Endodermal cell (in vitro differentiated cells): Measurements from ENCODE around the gene NFIA. TPM values are rescaled to one million over a fixed set of nuclear protein-coding genes. Genes with fewer than 3 reads are reported as not detected.
A peak's percentile ranks its signal among the peaks of the same experiment; 100 is the strongest.

Experiments used
- DNase-seq: peaks from one replicate; pipeline ENCODE4 v3.0.0-alpha.2; 2017
- H3K27ac ChIP-seq: 2 replicates; pipeline ENCODE4 v1.5.1; 2013; ENCODE audit warnings: mild to moderate bottlenecking, low read depth, low read length, moderate library complexity
- H3K27me3 ChIP-seq: 2 replicates; pipeline ENCODE4 v1.6.1; 2013; ENCODE audit warnings: mild to moderate bottlenecking, low read length, moderate library complexity; ENCODE audit not compliant: insufficient read depth, control insufficient read depth, poor library complexity, severe bottlenecking
- H3K36me3 ChIP-seq: 2 replicates; pipeline ENCODE4 v1.7.0; 2013; ENCODE audit warnings: mild to moderate bottlenecking, low read length, moderate library complexity; ENCODE audit not compliant: control insufficient read depth, insufficient read depth
- H3K4me1 ChIP-seq: one replicate; pipeline ENCODE4 v1.7.0; 2013; ENCODE audit warnings: low read length; ENCODE audit not compliant: control insufficient read depth, insufficient read depth
- H3K4me3 ChIP-seq: 2 replicates; pipeline ENCODE4 v1.5.1; 2013; ENCODE audit warnings: mild to moderate bottlenecking, low read length, moderate library complexity
- H3K9ac ChIP-seq: 2 replicates; pipeline ENCODE4 v1.6.1; 2013; ENCODE audit warnings: mild to moderate bottlenecking, low read length, moderate library complexity; ENCODE audit not compliant: poor library complexity, severe bottlenecking; ENCODE audit errors: extremely low read depth
- H3K9me3 ChIP-seq: 2 replicates; pipeline ENCODE4 v1.6.1; 2013; ENCODE audit warnings: mild to moderate bottlenecking, low read length, moderate library complexity; ENCODE audit not compliant: control insufficient read depth
- H3K27ac Mint-ChIP-seq: 2 replicates; pipeline ENCODE4 v1.8.0; 2020; ENCODE audit warnings: mixed read lengths
- H3K27me3 Mint-ChIP-seq: 2 replicates; pipeline ENCODE4 v1.8.0; 2021; ENCODE audit warnings: mild to moderate bottlenecking, mixed read lengths; ENCODE audit not compliant: insufficient read depth
- H3K36me3 Mint-ChIP-seq: 2 replicates; pipeline ENCODE4 v1.8.0; 2020; ENCODE audit warnings: low read depth, mixed read lengths
- H3K4me1 Mint-ChIP-seq: 2 replicates; pipeline ENCODE4 v1.8.0; 2020; ENCODE audit warnings: mixed read lengths
- H3K4me3 Mint-ChIP-seq: 2 replicates; pipeline ENCODE4 v1.8.0; 2020; ENCODE audit warnings: mild to moderate bottlenecking, moderate library complexity, mixed read lengths
- H3K9me3 Mint-ChIP-seq: 2 replicates; pipeline ENCODE4 v1.8.0; 2020; ENCODE audit warnings: mild to moderate bottlenecking, mixed read lengths
- WGBS, 2 experiments: methylation state at CpG; one replicate each; pipeline versions ENCODE4 v1.1.5 to v1.1.7; 2013; ENCODE audit warnings: missing lambda C conversion rate in 2 of 2, mixed read lengths in 1 of 2; ENCODE audit not compliant: insufficient coverage in 1 of 2, insufficient read length in 1 of 2; 5-methylcytosine and 5-hydroxymethylcytosine counted together
- total RNA-seq, 2 donors: library from RNA; stranded (reverse); fragmentation: NEBNext Ultra II Directional in 1 of 2; extraction: Animal tissue kit (Norgen Biotek cat#: 25700) in 1 of 2; gene quantifications; 2 replicates in 1 of 2; 3 replicates in 1 of 2; pipeline ENCODE4 v1.2.1, GENCODE V29; 2021
- TF ChIP-seq, protein P1 (sequence below): fragments of 200-600 bp; sonication (generic); conservative IDR thresholded peaks from 2 replicates; pipeline ENCODE4 v1.5.0; 2021; ENCODE audit warnings: antibody characterized with exemption, mild to moderate bottlenecking

Gene NFIA
- total RNA-seq, 2 donors from 2014 or later: 2.3 to 3.8 TPM

DNA sequence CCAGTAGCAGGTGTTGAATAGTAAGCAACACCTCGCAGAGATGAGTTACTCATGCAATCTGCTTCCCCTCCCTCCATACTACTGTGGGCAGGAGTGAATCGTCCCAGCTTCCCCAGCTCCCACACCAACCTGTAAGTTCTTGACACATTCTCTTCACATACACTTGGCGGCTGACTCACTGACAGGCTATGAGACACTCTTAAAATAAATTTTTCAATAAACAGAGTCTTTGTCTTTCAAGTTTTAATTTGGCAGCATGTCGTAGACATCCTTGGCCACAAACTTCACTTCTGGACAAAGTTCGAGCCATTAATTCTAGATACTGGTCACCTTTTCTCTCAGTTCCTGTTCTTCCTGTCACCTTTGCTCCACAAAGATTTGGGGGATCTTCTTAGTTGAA, 351.9 kb downstream of the NFIA start:
- H3K27ac Mint-ChIP-seq: no peak overlapping the region
- Histone ChIP-seq H3K4me1 (peaks cover 5% of the 10 kb centered on the region), H3K27ac (no peak overlapping the region), H3K36me3 (no peaks in the 10 kb centered on the region), H3K27me3 (peaks cover 30% of the 10 kb centered on the region), H3K4me3 (no peak overlapping the region), H3K9ac (no peak overlapping the region), H3K9me3 (no peaks in the 10 kb centered on the region)
- peaks cover 40% of the 10 kb centered on the region for H3K27me3 Mint-ChIP-seq
- peaks cover 15% of the 10 kb centered on the region for H3K4me1 Mint-ChIP-seq
- H3K36me3 Mint-ChIP-seq: no peaks in the 10 kb centered on the region
- WGBS, 2 experiments: 85 to 89% methylated on average over 5 of the region's 5 CpGs
- no peak overlapping the region for H3K4me3 Mint-ChIP-seq
- no peak for DNase-seq
- TF ChIP-seq, protein P1, sequence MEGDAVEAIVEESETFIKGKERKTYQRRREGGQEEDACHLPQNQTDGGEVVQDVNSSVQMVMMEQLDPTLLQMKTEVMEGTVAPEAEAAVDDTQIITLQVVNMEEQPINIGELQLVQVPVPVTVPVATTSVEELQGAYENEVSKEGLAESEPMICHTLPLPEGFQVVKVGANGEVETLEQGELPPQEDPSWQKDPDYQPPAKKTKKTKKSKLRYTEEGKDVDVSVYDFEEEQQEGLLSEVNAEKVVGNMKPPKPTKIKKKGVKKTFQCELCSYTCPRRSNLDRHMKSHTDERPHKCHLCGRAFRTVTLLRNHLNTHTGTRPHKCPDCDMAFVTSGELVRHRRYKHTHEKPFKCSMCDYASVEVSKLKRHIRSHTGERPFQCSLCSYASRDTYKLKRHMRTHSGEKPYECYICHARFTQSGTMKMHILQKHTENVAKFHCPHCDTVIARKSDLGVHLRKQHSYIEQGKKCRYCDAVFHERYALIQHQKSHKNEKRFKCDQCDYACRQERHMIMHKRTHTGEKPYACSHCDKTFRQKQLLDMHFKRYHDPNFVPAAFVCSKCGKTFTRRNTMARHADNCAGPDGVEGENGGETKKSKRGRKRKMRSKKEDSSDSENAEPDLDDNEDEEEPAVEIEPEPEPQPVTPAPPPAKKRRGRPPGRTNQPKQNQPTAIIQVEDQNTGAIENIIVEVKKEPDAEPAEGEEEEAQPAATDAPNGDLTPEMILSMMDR: no peak
- H3K9me3 Mint-ChIP-seq: no peaks in the 10 kb centered on the region

DNA sequence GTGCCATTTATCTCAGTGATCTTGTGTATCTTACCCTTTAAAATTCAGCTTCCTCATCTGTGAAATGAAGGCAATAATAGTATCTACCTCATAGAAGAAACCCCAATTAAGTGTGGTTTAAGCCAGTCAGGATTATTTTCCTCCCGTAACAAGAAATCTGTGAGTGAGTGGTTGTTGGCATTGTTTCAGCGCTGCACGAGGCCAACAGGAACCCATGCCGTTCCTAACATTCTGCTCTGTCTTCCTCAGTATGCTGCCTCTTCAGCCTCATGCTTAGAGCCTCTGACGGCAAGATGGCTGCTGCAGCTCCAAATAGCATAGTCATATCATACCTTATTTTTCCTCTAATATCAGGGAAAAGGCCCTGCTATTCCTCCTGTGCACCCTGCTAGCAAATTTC, 352.9 kb downstream of the NFIA start:
- Histone ChIP-seq H3K27ac (no peak overlapping the region), H3K4me3 (no peak overlapping the region)

DNA sequence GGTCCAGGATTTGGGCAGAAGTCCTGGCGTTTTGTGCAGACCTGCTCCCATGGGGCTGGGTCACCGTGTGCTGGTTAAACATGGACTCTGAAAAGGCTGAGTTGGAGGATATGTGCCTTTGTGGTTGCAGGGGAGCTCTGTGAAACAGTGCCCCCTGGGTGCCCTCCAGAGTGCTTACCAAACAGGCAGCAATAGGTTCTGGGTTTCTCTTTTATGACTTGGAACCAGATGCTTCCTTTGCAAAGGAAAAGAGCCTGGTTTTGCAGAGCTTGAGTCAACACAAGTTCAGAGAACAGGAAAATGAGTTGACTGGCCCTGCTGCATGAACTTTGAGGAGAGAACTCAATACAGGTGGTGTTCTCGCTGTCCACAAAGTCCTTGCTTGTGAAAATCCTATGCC, 353.7 kb downstream of the NFIA start:
- Mint-ChIP-seq H3K36me3 (no peaks in the 10 kb centered on the region), H3K9me3 (no peaks in the 10 kb centered on the region), H3K27ac (no peak overlapping the region), H3K4me1 (peaks cover 15% of the 10 kb centered on the region), H3K27me3 (peaks cover 40% of the 10 kb centered on the region), H3K4me3 (no peak overlapping the region)
- TF ChIP-seq, protein P1: peak; percentile 58
- Histone ChIP-seq H3K4me3 (no peak overlapping the region), H3K9me3 (no peaks in the 10 kb centered on the region), H3K9ac (no peak overlapping the region), H3K4me1 (peaks cover 5% of the 10 kb centered on the region), H3K27ac (no peak overlapping the region), H3K36me3 (no peaks in the 10 kb centered on the region), H3K27me3 (peaks cover 30% of the 10 kb centered on the region)
- 84 to 88% methylated on average over 1 to 3 of the region's 3 CpGs for WGBS, 2 experiments
- DNase-seq: no peak

More for the DNA sequence above, 352.9 kb downstream of the NFIA start:
- Histone ChIP-seq H3K36me3 (no peaks in the 10 kb centered on the region), H3K27me3 (peaks cover 30% of the 10 kb centered on the region), H3K4me1 (peaks cover 5% of the 10 kb centered on the region), H3K9ac (no peak overlapping the region), H3K9me3 (no peaks in the 10 kb centered on the region)
- DNase-seq: no peak
- Mint-ChIP-seq H3K36me3 (no peaks in the 10 kb centered on the region), H3K4me1 (peaks cover 15% of the 10 kb centered on the region), H3K27ac (no peak overlapping the region), H3K27me3 (peaks cover 40% of the 10 kb centered on the region), H3K4me3 (no peak overlapping the region), H3K9me3 (no peaks in the 10 kb centered on the region)
- WGBS, 2 experiments: 94 to 95% methylated on average over 5 of the region's 5 CpGs
- TF ChIP-seq, protein P1: no peak
